Stimulated activated CD4-positive, alpha-beta T cell treated with anti-CD3 and anti-CD28 coated beads, Interleukin-12 subunit alpha, Interleukin-12 subunit beta, amount 100 ng/mL, for 48 hours (primary cell): ENCODE data around the gene SCARB2.
A peak's percentile ranks its signal among the peaks of the same experiment; 100 is the strongest.
"Not testable (repeated sequence)": the region's sequence is repeated elsewhere in the genome, so short reads cannot be mapped to it uniquely, and the experiment has no call there.

ENCODE experiments used
- DNase-seq, 3 donors: peaks; one replicate each; pipeline ENCODE4 v3.0.0-alpha.2; 2020; ENCODE audit warnings: low read depth in 2 of 3, low spot score in 1 of 3

Gene SCARB2

GRCh38 chr4:76213415-76214176 lies at the start of gene SCARB2:
Gene SCARB2 (minus strand): TSS chr4:76213824. CDS start chr4:76213543, 281 bp downstream.
- peak; percentile 34 to 51 (median 45) for DNase-seq

GRCh38 chr4:76260571-76260970 lies 46.9 kb upstream of the SCARB2 start:
- DNase-seq: no peak

DNA sequence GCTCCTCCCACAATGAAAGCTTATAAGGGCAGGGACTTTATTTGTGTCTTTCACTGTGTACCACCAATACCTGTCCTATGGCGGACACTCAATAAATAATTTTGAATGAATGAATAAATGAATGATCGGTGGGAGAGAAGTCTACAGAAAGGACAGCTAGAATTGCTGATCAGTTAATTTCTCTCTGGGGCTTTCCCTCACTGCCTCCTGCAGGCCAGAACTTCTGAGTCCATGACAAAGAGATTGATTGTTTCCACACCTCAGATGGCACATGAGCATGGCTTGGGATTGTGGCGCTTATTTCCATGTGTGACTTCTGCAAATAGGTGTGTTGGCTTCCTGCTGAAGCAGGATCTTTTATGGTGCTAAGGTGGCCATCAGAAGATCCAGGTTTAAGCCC lies 44.2 kb upstream of the SCARB2 start:
- DNase-seq: no peak

DNA sequence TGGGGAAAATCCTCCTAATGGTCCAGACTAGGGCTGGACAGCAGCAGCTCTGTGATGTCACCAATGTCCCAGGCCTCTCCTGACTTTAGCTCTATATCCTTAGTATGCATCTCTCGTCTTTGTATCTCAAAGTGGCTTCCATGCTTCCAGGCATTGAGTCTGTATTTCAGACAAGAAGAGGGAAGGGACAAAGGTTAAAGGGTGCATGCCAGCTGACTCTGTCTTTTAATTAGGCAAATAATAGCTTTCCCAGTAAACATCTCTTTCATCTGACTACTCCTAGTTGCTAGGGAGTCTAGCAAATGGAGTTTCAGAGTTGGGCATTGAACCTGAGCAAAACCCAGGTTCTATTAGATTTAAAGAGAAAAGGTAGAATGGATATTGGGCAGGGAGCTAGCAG lies 43.3 kb upstream of the SCARB2 start:
- no peak for DNase-seq

DNA sequence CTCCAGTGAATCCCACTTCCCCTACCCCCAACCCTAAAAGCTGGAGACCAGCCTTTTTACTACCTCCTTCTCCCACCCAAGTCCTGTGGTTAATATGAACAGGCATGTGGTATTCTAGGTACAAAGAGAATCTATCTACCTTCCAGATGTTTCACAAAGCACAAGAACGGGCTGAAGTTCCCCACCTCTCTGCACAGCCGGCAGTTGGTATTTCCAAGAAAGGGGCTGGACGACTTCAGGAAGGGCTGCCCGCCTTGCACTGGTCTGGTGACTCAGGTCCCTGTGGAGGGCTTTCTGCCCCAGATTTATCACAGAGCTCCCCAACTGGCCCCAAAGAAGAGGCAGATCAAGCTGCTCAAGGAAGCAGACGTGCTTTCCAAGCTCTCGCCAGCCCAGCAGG lies 42.4 kb upstream of the SCARB2 start:
- no peak for DNase-seq

- DNase-seq: no peak
These were observed 39.9 kb upstream of the SCARB2 start for GRCh38 chr4:76253511-76253910.

DNA sequence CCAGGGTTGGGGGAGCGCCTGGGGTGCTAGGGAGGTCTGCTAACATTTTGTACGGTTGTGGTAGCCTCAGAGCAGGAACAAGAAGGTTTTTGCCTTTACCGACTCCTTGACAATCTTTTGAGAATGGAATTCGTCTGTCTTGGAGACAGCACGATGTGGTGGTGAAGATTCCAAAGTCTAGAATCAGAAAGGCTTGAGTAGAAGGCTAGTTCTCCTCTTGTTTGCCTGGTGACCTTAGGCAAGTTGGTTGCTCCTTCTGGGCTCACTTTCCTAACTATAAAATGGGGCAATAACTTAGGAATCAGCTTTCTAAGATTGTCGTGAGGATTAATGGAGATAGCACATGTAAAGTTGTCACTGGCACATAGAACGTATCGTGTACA lies 38.6 kb upstream of the SCARB2 start:
- DNase-seq: no peak

DNA sequence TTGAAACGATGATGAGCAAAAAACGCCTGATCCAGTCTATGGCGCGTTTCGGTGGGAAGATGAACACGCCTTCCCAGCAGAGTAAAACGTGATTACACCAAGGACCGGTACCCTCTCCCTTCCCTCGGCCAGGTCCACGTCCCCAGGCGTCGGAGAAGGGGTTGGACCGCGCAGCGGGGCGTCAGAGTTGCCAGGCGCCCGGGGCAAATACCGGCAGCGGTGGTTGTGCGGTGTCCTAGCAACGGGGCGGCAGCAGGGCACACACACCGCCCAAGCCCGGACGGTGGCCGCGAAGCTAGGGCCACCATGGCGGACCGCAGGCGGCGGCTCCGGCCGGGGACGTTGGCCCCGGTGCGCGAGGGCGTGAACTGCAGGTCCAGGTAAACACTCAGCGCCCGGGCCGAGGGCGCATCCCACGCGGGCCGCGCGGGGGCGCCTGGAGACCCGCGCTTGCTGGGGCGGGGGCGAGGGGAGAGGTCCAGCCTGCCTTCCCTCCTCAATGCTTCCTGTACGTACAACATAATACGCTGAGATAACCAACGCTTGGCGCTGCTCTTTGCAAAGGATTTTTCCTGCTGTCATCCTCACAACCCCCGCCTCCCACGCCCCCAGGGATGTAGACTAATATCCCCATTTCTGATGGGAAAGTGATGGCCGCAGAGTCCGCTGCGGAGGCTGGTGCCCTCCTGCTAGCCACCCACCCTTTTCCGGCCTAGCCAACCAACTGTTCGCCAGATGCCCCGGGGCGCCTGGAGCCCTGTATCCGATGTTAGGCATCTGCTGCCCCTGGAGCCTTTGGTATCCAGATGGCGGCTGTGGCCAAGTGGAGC lies 38.0 kb upstream of the SCARB2 start, which contains the start of gene FAM47E:
FAM47E (plus strand) TSS at position 281 of the 830 bp plus-strand sequence; CDS start at position 307, 26 bp downstream.
- DNase-seq: no peak

- DNase-seq: no peak
These were observed 37.3 kb upstream of the SCARB2 start for GRCh38 chr4:76250962-76251361.

- no peak for DNase-seq
These were observed 33.2 kb upstream of the SCARB2 start for GRCh38 chr4:76246852-76247251.

DNA sequence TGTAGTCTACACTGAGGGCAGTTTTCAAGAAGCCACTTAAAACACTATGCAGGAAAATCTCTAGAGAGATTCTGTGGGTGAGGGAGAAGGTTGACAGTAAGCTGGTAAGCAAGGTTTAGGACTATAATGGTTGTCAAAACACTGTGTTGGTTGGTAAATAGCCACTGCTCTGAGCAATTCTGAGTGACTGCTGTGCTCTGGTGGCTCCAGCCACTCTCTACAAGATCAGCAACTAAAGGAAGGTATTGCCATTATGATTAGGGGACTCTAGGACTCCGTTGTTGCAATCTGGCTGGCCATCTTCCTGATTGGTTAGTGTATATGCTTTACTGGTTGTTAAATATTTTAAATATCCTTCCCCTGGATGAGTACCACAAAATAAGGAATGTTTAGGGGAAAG lies 32.4 kb upstream of the SCARB2 start:
- DNase-seq: no peak

- DNase-seq: not testable (repeated sequence)
These were observed 30.3 kb upstream of the SCARB2 start for GRCh38 chr4:76243877-76244276.

DNA sequence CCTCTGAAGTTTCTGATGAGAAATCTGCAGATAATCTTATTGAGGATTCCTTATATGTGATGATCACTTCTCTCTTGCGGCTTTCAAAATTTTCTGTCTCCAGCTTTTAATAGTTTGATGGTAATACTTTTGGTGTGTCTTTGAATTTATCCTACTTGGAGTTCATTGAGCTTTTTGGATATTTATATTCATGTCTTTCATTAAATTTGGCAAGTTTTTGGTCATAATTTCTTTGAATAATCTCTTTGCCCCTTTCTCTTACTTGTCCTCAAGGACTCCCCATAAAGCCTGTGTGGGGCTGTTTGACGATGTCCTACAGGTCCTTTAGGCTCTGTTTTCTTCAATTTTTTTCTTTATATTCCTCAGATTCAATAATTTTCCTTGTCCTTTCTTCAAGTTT lies 26.6 kb upstream of the SCARB2 start:
- DNase-seq: no peak

DNA sequence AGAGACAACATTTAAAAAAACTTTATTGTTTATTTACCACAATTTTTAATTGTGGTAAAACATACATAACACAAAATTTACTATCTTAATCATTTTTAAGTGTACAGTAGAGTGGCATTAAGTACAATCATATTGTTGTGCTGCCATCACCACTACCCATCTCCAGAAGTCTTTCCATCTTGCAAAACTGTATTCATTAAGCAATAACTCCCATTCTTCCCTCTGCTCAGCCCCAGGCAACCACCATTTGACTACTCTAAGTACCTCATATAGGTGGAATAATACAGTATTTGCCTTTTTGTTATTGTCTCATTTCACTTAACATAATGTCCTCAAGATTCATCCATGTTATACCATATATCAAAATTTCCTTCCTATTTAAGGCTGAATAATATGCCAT lies 25.1 kb upstream of the SCARB2 start:
- DNase-seq: no peak

DNA sequence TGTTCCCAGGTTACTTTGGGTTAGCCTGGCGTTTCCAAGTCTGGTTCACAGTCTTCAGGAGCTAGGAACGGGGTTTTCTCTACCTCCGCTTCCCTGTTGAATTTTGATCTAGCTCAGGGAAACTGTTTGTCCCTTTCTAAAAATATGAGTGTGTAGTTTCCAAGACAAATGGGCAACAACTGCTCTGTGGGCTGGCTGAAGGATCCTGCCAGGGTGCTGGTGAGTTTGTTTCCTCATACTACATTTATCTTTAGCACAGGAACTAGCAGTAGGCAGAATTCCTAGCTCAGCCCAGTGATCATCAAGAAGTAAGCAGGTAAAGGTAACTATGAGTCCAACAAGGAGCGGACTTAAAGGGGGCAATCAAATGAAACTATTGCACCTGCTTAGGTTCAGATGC lies 24.6 kb upstream of the SCARB2 start:
- DNase-seq: no peak

DNA sequence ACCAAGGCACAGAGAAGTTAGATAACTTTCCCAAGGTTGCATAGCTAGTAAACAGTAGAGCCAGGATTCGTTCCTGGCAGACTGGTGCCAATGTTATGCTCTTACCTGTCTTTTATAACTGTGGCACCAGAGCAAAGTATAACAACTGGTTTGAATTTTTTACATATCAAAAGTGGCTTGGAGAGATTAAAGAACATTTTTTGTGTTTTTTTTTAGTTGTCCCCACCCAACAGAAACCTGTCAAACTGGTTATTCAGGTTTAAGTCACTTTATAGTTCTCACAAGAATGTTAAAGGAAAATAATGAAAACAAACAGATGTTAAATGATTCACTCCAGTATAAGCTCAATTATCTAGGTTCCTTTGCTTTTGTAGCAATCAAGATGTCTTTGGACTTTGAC lies 22.3 kb upstream of the SCARB2 start:
- DNase-seq: no peak

DNA sequence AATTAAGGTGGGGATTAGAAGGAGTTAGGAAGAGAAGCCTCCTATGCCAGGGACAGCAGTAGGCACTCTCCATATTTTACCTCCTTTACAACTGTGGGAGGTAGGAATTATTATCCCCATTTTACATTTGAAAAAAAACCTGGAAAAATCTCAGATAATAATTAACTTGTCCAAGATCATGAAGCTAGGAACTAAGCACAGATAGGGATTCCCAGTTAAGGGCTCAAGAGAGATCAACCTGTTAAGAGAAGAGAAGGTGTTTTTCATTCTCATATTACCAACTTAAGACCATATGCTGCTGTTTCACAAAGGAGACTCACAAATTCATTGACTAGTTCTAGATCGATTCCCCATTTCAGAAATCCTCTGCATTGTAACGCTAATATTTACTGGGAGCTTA lies 21.8 kb upstream of the SCARB2 start:
- no peak for DNase-seq

DNA sequence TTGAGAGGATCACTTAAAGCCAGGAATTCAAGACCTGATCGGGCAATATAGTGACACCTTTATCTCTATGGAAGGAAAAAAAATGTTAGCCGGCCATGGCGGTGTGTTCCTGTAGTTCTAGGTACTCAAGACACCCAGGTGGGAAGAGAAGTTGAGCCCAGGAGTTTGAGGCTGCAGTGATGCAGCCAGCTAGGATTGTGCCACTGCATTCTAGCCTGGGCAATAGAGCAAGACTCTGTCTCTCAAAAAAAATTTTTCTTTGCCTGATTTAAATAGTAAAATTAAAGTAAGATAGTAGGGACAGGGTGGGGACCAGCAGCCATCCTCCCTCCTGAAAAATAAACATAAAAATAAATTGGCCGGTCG lies 21.0 kb upstream of the SCARB2 start:
- DNase-seq: no peak

DNA sequence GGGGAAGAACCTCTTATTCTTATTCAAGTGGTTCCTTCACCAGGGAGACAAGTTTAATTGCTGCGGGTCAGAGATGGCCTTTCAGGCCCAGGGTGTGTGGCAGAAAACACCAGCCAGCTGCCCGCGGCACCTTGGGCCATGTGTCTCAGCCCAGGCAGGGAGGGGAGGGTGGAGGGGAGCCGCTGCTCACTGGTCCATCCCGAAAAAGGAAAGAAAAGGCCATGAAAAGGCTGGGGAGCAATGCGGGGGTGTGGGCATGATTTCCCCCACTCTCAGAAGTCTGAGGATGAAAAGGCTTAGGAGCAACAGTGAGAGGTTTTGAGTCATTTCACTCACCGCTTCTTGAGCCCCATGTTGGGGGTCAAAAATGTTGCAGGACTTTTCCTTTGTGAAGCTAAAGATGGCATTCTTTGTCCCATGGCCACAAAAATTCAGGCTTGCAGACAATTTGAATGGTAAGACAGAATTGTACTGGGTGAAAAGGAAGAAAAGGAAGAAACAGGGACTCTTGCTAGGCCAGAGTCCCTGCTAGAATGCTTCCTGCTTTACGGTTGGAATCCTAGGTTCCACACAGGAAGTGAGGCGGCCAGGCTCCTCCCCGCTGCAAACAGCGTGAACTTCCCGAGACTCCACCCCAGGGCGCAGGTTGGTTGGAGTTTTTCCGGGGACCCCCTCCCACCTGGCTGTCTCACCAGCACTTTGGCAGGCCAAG lies 20.5 kb upstream of the SCARB2 start:
- DNase-seq: no peak

GRCh38 chr4:76233529-76233928 lies 19.9 kb upstream of the SCARB2 start:
- no peak for DNase-seq

DNA sequence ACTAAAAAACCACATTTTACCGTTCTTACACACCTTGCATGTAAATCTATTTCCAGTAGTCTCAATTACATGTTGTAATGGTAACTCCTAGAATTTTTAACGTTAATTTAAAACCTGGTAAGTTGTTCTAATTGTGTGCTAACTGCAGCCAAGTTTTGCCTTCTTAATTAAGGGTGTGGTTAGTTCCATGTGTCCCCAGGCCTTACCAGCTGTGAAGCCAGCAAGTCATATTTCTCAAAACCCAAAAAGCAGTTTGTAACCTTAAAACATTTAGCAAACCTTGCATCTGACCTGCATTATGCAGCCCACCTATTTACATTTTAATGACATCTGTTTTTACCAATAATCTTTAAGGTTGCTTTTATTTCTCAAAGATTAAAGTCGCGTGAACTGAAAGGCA lies 19.5 kb upstream of the SCARB2 start:
- DNase-seq: no peak

GRCh38 chr4:76232681-76233080 lies 19.1 kb upstream of the SCARB2 start:
- no peak for DNase-seq
